Stimulated activated CD8-positive, alpha-beta memory T cell treated with anti-CD3 and anti-CD28 coated beads, Interleukin-7, amount 100 ng/mL, for 24 hours (primary cell): ENCODE data around the gene FHL1.
"Not testable (repeated sequence)": the region's sequence is repeated elsewhere in the genome, so short reads cannot be mapped to it uniquely, and the experiment has no call there.

Experiments used
- DNase-seq: peaks from one replicate; pipeline ENCODE4 v3.0.0-alpha.2; 2020; ENCODE audit warnings: low read depth

The FHL1 gene

DNA sequence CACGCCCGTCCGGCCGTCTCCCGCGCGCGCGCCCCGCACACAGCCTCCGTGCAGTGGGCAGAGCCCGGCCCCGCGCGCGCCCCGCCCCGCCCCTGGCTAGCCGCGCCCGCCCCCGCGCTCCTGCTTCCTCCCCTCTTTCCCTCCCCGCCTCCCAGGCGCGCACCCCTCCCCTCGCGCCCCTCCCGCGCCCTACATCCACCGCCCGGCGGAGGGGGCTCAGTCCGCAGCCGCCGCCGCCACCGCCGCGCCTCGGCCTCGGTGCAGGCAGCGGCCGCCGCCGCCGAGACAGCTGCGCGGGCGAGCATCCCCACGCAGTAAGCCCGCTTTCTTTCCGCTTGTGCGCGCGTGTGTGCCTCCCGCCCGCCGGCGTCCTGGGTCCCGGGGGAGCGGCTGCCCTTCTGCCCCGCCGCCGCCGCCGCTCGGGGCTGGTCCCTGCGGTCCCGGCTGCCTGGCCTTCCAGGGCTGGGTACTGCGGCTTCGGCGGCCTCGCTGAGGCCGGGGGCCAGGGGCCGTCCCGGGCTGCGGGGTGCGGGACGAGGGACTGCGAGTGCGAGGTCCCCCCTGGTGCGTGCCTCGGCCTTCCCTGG lies at the start of gene FHL1:
TSS of gene FHL1 (plus strand) at position 219 of the 587 bp plus-strand sequence.
- no peak for DNase-seq

GRCh38 chrX:136097871-136098805 lies 49.2 kb upstream of the FHL1 start:
- DNase-seq, result no peak

DNA sequence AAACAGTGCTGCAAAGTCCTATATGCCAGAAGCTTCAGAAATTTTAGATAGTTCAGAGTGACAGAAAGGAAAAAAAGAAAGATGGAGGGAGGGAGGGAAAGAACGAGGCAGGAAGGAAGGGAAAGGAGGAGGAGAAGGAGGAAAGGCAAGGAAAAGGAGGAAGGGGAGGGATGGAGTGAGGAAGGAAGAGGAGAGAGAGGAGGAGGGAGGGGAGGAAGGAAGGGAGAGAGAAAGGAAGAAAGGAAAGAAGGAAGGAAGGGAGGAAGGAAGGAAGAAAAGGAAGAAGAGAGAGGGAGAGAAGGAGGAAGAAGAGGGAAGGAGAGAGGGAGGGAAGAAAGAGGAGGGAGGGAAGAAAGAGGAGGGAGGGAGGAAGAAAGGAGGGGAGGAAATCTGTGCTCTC lies 42.4 kb upstream of the FHL1 start:
- no peak for DNase-seq

- DNase-seq, result no peak
These were observed 40.3 kb upstream of the FHL1 start for GRCh38 chrX:136106920-136107528.

- DNase-seq, result not testable (repeated sequence)
These were observed 38.4 kb upstream of the FHL1 start for GRCh38 chrX:136108905-136109304.

DNA sequence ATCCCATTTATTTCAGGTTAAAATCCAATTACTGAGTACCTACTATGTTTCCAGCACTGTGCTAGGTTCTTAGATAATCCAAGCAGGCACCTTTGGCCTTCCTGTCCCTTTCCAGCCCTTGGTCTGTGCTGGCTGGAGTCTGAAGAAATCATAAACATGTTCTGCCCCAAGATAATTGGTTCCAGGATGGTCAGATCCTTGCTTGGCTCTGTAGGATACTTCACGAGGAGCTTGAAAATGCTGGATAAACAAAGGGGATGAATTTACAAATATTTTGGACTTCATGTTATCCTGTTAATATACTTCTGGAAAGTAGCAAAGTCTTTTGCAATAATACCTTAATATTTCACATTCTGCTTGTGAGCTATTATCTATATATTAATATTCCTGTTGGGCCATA lies 35.0 kb upstream of the FHL1 start:
- DNase-seq, result no peak

GRCh38 chrX:136112778-136113177 lies 34.6 kb upstream of the FHL1 start:
- DNase-seq, result no peak

GRCh38 chrX:136115126-136115903 lies 32.0 kb upstream of the FHL1 start:
- no peak for DNase-seq

DNA sequence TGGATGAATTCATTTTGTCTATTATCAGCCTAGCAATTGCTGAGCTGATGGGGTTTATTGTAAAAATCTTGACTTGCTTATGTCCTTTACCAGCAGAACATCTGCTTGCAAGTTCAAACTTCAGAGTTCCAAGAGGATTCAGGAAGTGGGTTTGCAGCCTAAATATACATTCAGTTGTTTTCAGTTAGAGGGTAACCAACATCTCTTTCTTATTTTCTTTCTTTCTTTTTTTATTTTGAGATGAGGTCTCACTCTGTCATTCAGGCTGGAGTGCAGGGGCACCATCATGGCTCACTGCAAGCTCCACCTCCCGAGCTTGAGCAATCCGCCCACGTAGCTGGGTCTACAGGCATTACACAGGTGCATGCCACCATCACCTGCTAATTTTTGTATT lies 31.4 kb upstream of the FHL1 start:
- DNase-seq, result no peak

GRCh38 chrX:136121788-136122187 lies 25.5 kb upstream of the FHL1 start:
- no peak for DNase-seq

GRCh38 chrX:136122207-136122606 lies 25.1 kb upstream of the FHL1 start:
- DNase-seq, result no peak

DNA sequence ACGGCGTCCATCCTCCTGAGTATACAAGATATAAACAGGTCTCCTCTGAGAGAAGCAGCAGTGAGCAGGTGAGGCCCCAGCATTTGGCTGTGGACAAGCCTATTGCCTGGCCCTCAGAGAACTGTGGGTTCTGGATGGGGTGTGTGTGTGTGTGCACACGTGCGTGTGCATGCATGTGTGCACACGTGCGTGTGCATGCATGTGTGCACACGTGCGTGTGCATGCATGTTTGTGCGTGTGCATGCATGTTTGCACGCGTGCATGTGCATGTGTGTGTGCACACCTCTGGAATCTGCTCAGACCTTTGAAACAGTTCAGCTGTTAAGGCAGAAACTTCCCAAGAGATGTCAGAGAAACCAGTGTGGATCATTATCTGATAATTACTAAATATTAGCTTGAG lies 22.2 kb upstream of the FHL1 start:
- DNase-seq, result no peak

DNA sequence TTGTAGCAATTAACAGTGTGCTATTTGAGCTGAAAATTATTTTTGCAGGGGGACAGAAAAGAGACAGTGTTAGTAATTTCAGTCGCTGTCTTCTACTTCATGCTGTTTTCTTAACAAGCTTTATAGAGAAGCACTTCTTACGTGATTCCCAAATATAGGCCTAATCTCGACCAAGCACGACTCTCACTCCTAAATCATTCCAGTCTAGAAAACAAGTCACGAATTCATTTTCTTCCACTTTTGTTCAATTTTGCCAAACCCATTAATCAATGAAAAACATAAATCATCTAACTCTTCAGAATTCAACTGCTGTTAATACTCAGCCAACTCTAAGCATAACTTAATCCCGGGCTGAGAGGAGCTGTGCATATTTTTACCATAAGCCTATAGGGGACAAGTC lies 21.0 kb upstream of the FHL1 start:
- no peak for DNase-seq

DNA sequence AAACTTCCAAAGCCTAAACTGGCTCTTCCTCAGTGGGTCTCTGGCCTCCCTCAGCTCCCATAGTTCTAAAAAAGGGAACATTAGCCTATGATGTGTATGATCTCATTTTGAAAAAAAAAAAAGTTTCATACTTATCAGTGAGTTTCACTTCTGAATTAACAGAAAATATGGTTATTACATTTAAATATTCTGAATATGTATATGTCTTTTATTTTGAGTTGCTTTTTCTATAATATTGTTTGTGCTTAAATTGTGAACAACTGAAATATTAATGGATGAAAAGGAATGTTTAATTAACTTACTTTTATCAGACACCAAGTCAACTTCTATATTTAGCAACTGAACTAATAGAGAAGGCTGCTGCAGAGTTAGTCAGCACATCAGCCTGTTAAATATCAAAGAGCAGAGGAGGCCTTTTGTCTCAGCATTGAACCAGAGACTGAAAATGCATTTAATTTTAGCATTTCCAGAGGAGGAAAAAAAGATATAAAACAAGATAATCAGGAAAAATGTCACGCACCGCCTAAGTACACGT lies 20.4 kb upstream of the FHL1 start:
- DNase-seq, result no peak

DNA sequence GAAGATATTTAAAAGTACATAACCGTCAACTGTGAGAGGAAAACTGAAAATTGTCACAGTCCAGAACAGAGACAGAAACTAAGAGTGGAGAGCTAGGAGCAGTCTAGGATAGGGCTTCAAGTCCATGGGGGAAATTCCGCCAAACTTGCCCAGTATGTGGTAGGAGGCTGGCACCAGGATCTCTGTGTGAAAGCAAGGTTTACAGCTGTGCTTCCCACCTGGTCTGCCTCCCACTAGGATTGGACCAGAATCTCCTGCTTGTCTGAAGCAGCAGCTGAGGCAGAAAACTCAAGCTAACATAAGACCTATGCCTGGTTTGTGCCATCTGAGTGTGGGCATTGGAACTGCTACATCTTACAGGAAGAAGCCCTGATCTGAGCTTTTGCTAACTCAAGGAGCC lies 18.6 kb upstream of the FHL1 start:
- no peak for DNase-seq

DNA sequence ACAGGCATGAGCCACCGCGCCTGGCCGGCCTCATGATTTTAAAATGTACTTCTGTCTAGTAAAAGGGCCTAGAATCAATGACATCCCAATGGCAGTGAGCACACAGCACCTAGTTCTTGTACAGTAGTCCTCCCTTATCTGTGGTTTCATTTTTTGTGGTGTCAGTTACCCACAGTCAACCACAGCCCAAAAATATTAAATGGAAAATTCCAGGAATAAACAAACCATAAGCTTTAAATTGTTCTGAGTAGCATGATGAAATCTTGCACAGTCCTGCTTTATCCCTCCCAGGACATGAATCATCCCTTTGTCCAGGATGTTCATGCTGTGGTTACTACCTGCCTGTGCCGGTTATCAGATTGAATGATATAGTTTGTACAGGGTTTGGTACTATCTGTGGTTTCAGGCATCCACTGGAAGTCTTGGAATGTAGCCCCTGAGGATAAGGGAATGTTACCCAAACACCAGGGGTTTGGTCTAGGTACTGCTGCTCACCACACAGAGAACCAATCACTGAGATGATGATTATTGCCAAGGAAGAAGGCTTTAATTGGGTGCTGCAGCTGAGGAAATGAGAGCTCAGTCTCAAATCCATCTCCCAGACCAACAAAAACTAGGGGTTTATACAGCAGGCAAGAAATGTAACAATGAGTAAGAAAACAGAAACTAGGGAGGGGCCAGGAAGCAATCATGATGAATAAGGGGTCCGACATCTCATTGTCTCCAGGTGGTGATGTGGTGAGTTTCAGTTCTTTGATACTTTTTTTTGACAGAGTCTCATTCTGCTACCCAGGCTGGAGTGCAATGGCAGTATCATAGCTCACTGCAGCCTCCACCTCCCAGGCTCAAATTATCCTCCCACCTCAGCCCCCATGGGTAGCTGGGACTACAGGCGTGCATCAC lies 16.2 kb upstream of the FHL1 start:
- DNase-seq, result no peak

DNA sequence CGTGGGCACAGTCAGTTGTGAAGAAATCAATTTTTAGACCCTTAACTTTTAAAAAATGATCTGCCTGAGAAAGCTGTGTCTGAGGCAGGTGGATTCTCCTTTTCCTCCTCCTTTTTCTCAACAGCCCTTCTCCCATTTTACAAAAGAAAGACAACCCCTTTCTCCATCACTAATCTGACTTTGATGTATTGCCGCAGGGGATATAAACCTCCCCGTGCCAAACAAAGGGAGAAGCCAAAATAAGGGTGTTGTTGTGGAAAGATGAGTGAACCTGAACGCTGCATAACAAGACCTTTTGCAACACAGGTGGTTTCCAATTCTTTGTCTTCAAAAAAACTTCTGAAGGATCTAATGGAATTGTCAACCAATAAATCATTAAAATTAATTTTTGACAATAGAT lies 8.4 kb upstream of the FHL1 start:
- no peak for DNase-seq

DNA sequence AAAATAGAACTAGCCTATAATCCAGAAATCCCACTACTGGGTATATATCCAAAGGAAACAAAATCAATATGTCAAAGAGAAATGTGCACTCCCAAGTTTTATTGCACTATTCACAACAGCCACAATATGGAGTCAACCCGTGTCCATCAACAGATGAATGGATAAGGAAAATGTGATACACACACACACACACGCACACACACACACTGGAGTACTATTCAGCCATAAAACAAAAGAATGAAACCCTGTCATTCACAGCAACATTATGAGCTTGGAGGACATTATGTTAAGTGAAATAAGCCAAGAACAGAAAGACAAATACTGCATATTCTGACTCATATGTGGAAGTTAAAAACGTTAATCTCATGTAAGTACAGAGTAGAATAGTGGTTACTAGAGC lies 5.8 kb upstream of the FHL1 start:
- DNase-seq, result no peak

DNA sequence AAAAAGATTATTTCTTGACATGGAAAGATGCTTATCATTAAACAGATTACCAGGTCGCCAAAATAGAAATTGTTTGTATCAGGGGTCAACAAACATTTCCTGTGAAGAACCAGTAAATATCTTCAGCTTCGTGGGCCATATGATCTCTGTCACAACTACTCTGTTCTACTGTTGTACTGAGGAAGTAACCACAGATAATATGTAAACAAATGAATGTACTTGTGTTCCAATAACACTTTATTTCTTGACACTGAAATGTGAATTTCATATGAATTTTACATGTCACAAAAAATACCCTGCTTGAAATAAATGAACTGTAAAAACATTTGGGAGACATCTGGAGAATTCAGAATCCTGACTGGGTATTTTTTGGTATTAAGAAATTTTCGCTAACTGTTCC lies 4.7 kb upstream of the FHL1 start:
- DNase-seq, result no peak

DNA sequence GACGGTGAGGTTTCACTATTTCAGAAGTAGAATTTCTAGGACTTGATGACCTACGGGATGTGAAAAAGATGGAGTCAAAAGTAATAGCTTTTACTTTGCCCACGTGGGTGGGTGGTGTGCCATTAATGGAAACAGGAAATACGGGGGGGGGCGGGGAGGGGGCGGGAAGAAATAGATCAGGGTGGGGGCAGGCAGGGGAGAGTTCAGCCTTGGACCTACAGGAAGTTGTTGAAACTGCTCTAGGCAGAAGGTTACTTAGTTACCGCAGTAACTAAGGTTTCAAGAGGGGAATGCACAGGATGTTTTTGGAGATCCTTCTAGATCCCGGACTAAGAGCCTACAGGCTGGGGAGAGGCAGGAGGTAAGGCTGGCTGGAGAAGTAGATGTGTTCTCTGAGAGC lies 3.6 kb upstream of the FHL1 start:
- no peak for DNase-seq
